Measurements from ENCODE around the gene IGFBP6.
A peak's percentile ranks its signal among the peaks of the same experiment; 100 is the strongest.

IGFBP6 gene, protein sequence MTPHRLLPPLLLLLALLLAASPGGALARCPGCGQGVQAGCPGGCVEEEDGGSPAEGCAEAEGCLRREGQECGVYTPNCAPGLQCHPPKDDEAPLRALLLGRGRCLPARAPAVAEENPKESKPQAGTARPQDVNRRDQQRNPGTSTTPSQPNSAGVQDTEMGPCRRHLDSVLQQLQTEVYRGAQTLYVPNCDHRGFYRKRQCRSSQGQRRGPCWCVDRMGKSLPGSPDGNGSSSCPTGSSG

GRCh38 chr12:53097564-53098353, at the start of gene IGFBP6:
Gene IGFBP6, plus strand, starts transcription at chr12:53097667. Its CDS starts 51 bp downstream, at chr12:53097718.
- peak within 1 kb of the TSS; percentile 24 to 51 (median 40) for H3K4me3 ChIP-seq
- peak within 1 kb of the TSS; percentile 8 to 88 (median 77) for H3K27ac ChIP-seq

DNA sequence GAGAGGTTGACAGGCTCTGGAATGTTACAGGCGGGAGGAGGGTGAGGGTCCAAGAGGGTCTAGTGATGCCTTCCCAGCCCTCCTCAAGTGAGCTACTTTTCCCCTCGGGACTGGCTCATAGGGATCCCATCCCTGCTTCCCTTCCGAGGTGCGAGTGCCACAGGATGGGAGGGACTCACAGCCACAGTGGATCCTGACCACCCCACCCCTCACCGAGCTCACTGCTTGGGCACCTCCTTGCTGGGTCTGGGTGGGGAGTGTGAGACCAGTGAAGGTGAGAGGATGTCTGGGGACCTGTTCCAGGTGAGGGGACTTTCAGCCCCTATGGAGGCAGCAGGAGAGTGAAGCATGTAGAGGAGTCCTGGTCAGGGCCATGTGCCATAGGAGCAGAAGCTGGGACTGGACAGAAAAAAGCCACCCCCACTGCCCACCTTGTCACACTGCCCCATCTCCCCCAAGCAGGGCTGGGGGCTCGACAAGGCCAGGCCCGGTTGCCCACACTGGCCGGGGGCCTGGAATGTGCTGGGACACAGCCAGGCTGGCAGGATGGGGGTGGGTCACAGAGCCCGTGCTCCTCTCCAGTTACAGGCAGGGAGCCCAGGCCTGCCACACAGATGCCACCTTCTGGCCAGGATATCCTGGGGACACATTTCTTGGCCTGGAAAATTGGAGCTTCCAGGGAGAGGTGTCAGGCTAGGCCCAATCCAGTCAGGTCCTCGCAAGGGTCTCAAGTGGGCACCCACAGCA, 49.3 kb upstream of the IGFBP6 start:
- H3K27ac ChIP-seq: peak overlapping the region; percentile 66 to 95 (median 88)
- H3K4me3 ChIP-seq: peak overlapping the region; percentile 36 to 51 (median 40)

GRCh38 chr12:53048780-53049401, 48.6 kb upstream of the IGFBP6 start:
- Histone ChIP-seq H3K27ac (peak overlapping the region in 20 of 21 experiments; percentile 66 to 95 (median 88)), H3K4me3 (peak overlapping the region in 6 of 7 experiments; percentile 20 to 51 (median 40))

DNA sequence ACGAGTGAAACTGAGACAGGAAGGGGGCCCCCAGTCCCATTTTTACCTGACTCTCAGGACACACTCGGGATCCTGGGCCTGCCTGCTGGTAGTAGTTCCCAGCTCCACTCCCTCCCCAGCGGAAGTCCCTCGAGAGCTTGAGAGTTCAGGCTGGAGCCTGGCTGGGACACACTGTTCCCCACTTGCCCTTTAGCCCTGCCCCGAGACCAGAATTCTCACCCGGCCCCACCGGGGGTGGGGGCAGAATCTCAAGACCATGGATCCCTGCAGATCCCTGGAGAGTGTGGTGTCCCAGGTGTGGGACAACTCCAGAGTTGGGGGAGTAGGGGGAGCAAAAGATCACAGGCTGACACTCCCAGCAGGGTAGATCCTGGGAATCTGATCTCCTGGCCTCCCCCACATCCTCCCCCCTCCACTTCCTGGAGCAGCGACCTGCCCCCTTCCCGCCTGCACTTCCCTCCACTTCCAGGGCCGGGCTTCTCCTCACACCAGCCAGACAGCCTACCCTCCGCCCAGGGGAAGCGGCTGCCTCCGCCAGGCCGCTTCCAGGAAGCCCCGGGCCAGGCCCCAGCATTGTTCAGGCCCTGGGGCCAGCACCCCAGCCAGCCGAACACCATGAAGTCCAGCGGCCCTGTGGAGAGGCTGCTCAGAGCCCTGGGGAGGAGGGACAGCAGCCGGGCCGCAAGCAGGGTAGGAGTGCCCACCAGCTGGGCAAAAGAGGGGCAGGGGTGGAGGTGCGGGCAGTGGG, 47.7 kb upstream of the IGFBP6 start, which contains the start of gene TNS2:
TNS2 (plus strand) TSS at position 495 of the 748 bp plus-strand sequence; CDS start at position 616, 121 bp downstream.
- H3K4me3 ChIP-seq: peak within 1 kb of the TSS; percentile 20 to 51 (median 39)
- H3K27ac ChIP-seq: peak within 1 kb of the TSS; percentile 66 to 95 (median 88)

- Histone ChIP-seq H3K27ac (peak overlapping the region; percentile 66 to 95 (median 88)), H3K4me3 (peak overlapping the region; percentile 20 to 51 (median 39))
Measured at GRCh38 chr12:53050426-53051057, 46.9 kb upstream of the IGFBP6 start.

GRCh38 chr12:53051058-53051880, 46.2 kb upstream of the IGFBP6 start:
- peak overlapping the region; percentile 20 to 51 (median 39) for H3K4me3 ChIP-seq
- peak overlapping the region in 20 of 21 experiments; percentile 66 to 95 (median 88) for H3K27ac ChIP-seq

DNA sequence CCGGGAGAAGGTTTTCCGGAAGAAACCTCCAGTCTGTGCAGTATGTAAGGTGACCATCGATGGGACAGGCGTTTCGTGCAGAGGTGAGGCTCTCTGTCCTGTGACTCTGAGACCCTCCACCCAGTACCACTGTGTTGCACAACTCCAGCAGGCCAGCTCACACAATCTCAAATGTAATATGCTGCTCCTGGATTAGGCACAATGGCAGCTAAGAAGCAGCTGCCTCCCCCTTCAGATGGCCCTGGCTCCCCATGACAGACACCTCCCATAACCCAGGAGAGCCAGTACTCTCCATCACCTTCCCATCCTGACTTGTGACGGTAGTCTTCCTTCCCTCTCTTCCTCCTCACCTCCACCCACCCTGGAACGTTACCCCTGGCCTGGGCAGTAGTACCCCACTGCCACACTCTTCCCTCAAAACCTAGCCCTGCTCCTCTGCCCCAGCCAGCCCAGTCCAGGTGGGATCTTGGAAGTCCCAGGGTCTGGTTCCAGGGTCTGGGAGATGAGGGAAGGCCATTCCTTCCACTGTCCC, 45.5 kb upstream of the IGFBP6 start:
- peak overlapping the region in 3 of 7 experiments; percentile 37 to 51 (median 49) for H3K4me3 ChIP-seq
- H3K27ac ChIP-seq: peak overlapping the region in 20 of 21 experiments; percentile 49 to 95 (median 88)

DNA sequence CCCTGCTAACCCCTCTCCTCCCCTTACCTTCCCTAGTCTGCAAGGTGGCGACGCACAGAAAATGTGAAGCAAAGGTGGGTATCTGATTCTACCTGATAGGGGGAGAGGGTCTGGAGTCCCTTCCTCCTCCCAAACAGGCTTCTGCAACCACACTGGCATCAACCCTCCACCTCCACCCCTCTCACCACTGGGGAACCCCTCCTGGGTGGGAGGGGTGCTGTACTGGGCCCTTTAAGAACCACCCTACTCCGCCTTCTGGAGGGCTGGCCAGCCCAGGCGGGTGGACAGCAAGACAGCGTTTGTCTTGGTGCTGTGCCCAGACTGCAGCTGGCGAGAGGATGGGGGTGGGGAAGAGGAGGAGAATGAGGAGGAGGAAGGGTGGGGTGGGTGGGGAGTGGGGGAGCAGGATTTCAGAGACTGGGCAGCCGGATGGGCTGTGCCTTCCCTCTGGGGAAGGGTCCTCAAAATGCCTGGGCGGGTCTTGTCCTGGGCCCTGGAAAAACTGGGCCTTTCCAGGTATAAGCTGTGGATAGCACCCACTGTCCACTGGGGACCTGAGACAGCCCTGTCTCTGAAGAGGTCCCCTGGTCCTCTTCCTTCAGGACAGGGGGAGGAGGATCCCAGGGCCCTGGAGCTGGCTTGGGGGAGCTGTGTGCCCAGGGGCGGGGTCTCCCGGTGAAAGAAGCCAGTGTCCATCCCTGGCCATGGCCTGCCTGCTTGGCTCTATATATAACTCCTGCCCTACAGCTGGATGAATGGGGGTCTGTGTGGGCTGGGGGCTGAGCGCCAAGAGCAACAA, 44.8 kb upstream of the IGFBP6 start:
- H3K27ac ChIP-seq: peak overlapping the region in 19 of 21 experiments; percentile 29 to 95 (median 88)
- peak overlapping the region in 2 of 7 experiments; percentile 4 for H3K4me3 ChIP-seq

- peak overlapping the region; percentile 6 to 95 (median 83) for H3K27ac ChIP-seq
- H3K4me3 ChIP-seq: peak overlapping the region; percentile 39 to 66 (median 50)
Measured at GRCh38 chr12:53053218-53054111, 44.0 kb upstream of the IGFBP6 start.

DNA sequence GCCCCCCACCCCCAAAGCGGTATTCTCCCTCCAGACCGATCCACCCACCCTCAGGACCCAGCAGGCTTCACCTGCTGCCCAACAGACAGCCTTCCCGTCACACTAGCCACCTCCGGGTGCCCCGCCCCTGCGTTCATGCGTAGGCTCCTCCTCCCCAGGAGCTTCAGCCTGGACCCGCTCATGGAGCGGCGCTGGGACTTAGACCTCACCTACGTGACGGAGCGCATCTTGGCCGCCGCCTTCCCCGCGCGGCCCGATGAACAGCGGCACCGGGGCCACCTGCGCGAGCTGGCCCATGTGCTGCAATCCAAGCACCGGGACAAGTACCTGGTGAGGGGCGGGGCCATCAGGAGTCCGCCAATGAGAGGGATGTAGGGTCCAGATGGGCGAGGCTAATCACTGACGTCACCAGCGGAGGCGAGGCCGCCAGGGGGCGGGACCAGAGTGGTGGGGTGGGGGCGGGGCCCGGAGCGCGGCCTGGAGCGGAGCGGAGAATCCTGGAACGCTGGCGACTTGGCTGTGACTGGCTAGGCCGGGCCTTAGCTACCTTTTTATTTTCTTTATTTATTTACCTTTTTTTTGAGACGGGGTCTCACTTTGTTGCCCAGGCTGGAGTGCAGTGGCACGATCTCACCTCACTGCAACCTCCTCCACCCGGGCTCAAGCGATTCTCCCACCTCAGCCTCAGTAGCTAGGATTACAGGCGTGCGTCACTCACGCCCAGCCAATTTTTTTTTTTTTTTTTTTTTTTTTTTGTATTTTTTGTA, 43.2 kb upstream of the IGFBP6 start:
- H3K27ac ChIP-seq: peak overlapping the region; percentile 9 to 95 (median 83)
- H3K4me3 ChIP-seq: peak overlapping the region; percentile 39 to 66 (median 50)

DNA sequence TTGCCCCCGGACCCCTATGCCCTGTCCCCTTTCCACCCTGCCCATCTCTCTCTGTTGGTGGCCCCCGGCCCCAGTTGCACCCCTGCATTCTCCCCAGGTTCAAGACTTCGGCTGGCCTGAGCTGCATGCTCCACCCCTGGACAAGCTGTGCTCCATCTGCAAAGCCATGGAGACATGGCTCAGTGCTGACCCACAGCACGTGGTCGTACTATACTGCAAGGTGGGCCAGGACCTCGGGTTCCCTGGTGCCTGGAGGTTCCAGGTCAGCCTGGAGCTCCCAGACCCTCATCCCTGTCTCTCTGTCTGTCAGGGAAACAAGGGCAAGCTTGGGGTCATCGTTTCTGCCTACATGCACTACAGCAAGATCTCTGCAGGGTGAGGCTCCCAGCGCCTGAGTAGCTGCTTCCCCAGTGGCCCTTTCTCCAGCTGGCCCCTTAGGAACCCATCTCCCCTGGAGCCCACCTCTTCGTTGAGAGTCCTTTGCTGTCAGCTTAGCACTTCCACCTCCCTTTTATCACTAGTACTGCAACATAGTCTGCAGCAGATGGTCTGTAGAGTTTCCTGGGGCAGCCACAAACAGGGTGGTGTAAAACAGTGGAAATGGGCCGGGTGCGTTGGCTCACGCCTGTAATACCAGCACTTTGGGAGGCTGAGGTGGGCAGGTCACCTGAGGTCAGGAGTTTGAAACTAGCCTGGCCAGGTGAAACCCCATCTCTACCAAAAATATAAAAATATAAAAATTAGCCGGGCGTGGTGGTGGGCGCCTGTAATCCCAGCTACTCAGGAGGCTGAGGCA, 41.8 kb upstream of the IGFBP6 start:
- H3K27ac ChIP-seq: peak overlapping the region in 3 of 21 experiments; percentile 15 to 95 (median 95)
- H3K4me3 ChIP-seq: no peak overlapping the region

DNA sequence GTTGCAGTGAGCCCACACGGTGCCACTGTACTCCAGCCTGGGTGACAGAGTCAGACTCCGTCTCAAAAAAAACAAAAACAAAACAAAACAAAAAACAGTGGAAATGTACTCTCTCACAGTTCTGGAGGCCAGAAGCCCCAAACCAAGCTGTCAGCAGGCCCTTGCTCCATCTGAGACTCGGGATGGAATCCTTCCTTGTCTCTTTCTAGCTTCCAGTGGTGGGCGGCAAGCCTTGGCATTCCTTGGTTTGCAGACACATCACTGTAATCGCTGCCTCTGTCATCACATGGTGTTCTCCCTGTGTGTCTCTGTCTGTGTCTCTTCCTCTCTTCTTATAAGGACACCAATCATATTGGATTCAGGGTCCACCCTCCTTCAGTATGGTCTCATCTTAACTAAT, 41.2 kb upstream of the IGFBP6 start:
- no peak overlapping the region for H3K4me3 ChIP-seq
- no peak overlapping the region for H3K27ac ChIP-seq

DNA sequence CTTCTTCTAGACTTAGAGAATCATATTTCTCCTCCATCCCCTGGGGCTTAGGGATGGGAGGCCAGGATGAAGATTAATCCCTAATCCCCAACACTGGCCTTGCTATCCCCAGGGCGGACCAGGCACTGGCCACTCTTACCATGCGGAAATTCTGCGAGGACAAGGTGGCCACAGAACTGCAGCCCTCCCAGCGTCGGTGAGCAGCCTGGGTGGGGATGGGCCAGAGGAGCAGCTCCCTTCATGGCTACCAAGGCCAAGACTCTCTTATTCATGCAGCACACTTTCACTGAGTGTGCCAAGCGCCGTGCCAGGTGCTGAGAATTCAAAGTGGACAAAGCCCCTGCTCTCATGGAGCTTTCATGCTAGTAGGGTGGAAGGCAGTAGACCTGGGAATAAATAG, 40.6 kb upstream of the IGFBP6 start:
- peak overlapping the region in 1 of 21 experiments; percentile 28 for H3K27ac ChIP-seq

More for the DNA sequence above, 40.6 kb upstream of the IGFBP6 start:
- no peak overlapping the region for H3K4me3 ChIP-seq

Measured in skin epidermis (tissue), 12 donors.